GM23338 (cell line): ENCODE data around the gene ZBTB20. TPM values are rescaled to one million over a fixed set of nuclear protein-coding genes. Genes with fewer than 3 reads are reported as not detected.

Experiments
- ATAC-seq: fragments of 200-7000 bp; cut with Tn5 transposase; 3 replicates; pipeline ENCODE4 v1.9.1; 2020
- DNase-seq: peaks from one replicate; pipeline ENCODE4 v3.0.0-alpha.2; 2015; ENCODE audit warnings: low spot score
- H2AFZ ChIP-seq: fragments of 200-600 bp; sonication (generic); 2 replicates; pipeline ENCODE4 v1.8.0; 2016; ENCODE audit warnings: antibody characterized with exemption, mild to moderate bottlenecking, moderate library complexity
- H3F3A ChIP-seq: fragments of 200-600 bp; sonication (generic); replicated peaks from 2 replicates; pipeline ENCODE4 v1.8.0; 2017; ENCODE audit warnings: antibody characterized with exemption, mixed run types, low read depth
- H3K27ac ChIP-seq: fragments of 200-600 bp; sonication (generic); 2 replicates; pipeline ENCODE4 v1.6.1; 2016; ENCODE audit warnings: low read depth
- H3K27me3 ChIP-seq: fragments of 200-600 bp; sonication (generic); 2 replicates; pipeline ENCODE4 v1.8.0; 2016; ENCODE audit warnings: mild to moderate bottlenecking, mixed run types, moderate library complexity; ENCODE audit not compliant: insufficient read depth
- H3K36me3 ChIP-seq: fragments of 200-600 bp; sonication (generic); 2 replicates; pipeline ENCODE4 v1.8.0; 2016; ENCODE audit warnings: mild to moderate bottlenecking; ENCODE audit not compliant: insufficient read depth
- H3K4me1 ChIP-seq: fragments of 200-600 bp; sonication (generic); 2 replicates; pipeline ENCODE4 v1.8.0; 2016; ENCODE audit warnings: mild to moderate bottlenecking, moderate library complexity; ENCODE audit not compliant: insufficient read depth
- H3K4me2 ChIP-seq: fragments of 200-600 bp; sonication (generic); 2 replicates; pipeline ENCODE4 v1.7.1; 2017; ENCODE audit warnings: mixed run types
- H3K4me3 ChIP-seq: fragments of 200-600 bp; sonication (generic); 2 replicates; pipeline ENCODE4 v1.6.1; 2016; ENCODE audit warnings: mixed run types
- H3K79me2 ChIP-seq: fragments of 200-600 bp; sonication (generic); replicated peaks from 2 replicates; pipeline ENCODE4 v1.8.0; 2017; ENCODE audit warnings: mild to moderate bottlenecking; ENCODE audit not compliant: insufficient read depth
- H3K9me2 ChIP-seq: fragments of 200-600 bp; sonication (generic); 2 replicates; pipeline ENCODE4 v1.8.0; 2017; ENCODE audit not compliant: insufficient read depth
- H4K20me1 ChIP-seq: fragments of 200-600 bp; sonication (generic); replicated peaks from 2 replicates; pipeline ENCODE4 v1.8.0; 2017; ENCODE audit warnings: mild to moderate bottlenecking; ENCODE audit not compliant: insufficient read depth
- H3K27ac Mint-ChIP-seq: 2 replicates; pipeline ENCODE4 v1.8.0; 2020; ENCODE audit warnings: inconsistent platforms, mild to moderate bottlenecking, moderate library complexity, mixed read lengths
- H3K27me3 Mint-ChIP-seq: 3 replicates; pipeline ENCODE4 v1.8.0; 2022; ENCODE audit warnings: low read depth, mild to moderate bottlenecking, moderate library complexity, mixed read lengths, inconsistent platforms; ENCODE audit not compliant: insufficient read depth, poor library complexity
- H3K36me3 Mint-ChIP-seq: 3 replicates; pipeline ENCODE4 v1.8.0; 2021; ENCODE audit warnings: low read depth, mild to moderate bottlenecking, inconsistent platforms, moderate library complexity, mixed read lengths
- H3K4me1 Mint-ChIP-seq: 3 replicates; pipeline ENCODE4 v1.8.0; 2020; ENCODE audit warnings: mild to moderate bottlenecking, inconsistent platforms, mixed read lengths
- H3K4me3 Mint-ChIP-seq: 3 replicates; pipeline ENCODE4 v1.8.0; 2021; ENCODE audit warnings: moderate library complexity, mild to moderate bottlenecking, inconsistent platforms, mixed read lengths
- H3K9me3 Mint-ChIP-seq: 3 replicates; pipeline ENCODE4 v1.8.0; 2020; ENCODE audit warnings: moderate library complexity, mild to moderate bottlenecking, inconsistent platforms, mixed read lengths
- CREB1 ChIP-seq: fragments of 250-450 bp; sonication (Bioruptor Pico); IDR thresholded peaks from 2 replicates; pipeline ENCODE4 v1.5.0; 2020; ENCODE audit warnings: low read depth, mild to moderate bottlenecking, moderate library complexity
- ETS1 ChIP-seq: IDR thresholded peaks from 2 replicates; pipeline ENCODE4 v1.6.1; 2016; ENCODE audit warnings: antibody characterized with exemption
- EZH2 ChIP-seq: fragments of 200-600 bp; sonication (generic); IDR thresholded peaks from one replicate; pipeline ENCODE4 v1.8.0; 2017; ENCODE audit warnings: antibody characterized with exemption, mild to moderate bottlenecking, low read depth; ENCODE audit not compliant: unreplicated experiment
- EZH2phosphoT487 ChIP-seq: fragments of 200-600 bp; sonication (generic); IDR thresholded peaks from one replicate; pipeline ENCODE4 v1.8.1; 2018; ENCODE audit warnings: antibody characterized with exemption; ENCODE audit not compliant: unreplicated experiment
- JUNB ChIP-seq: IDR thresholded peaks from one replicate; pipeline ENCODE4 v1.6.1; 2016; ENCODE audit warnings: antibody characterized with exemption; ENCODE audit not compliant: unreplicated experiment
- POLR2AphosphoS5 ChIP-seq: IDR thresholded peaks from 2 replicates; pipeline ENCODE4 v1.6.1; 2016; ENCODE audit warnings: antibody characterized with exemption, low read depth
- STAT1 ChIP-seq: IDR thresholded peaks from one replicate; pipeline ENCODE4 v1.6.1; 2016; ENCODE audit warnings: antibody characterized with exemption; ENCODE audit not compliant: unreplicated experiment
- ZNF114 ChIP-seq: fragments of 250-450 bp; sonication (Bioruptor Pico); IDR thresholded peaks from 2 replicates; pipeline ENCODE4 v1.5.0; 2020; ENCODE audit warnings: mild to moderate bottlenecking, moderate library complexity
- ZNF331 ChIP-seq: fragments of 250-450 bp; sonication (Bioruptor Pico); IDR thresholded peaks from 2 replicates; pipeline ENCODE4 v1.5.0; 2020; ENCODE audit warnings: low read depth, mild to moderate bottlenecking, moderate library complexity
- ZNF462 ChIP-seq: fragments of 250-450 bp; sonication (Bioruptor Pico); IDR thresholded peaks from 2 replicates; pipeline ENCODE4 v1.5.0; 2020; ENCODE audit warnings: mild to moderate bottlenecking, moderate library complexity
- polyA plus RNA-seq: library from polyadenylated mRNA; unstranded; fragments of >200 nt; fragmentation: Nextera tagmentation; extraction: Ambion mirVana; gene quantifications from 2 replicates; pipeline ENCODE4 v1.2.1, GENCODE V29; 2016
- total RNA-seq: library from RNA; depleted of rRNA; stranded (reverse); fragments of >200 nt; shearing (Covaris generic); gene quantifications from 2 replicates; pipeline ENCODE4 v1.2.3, GENCODE V29; 2014
- TF ChIP-seq, protein P1 (sequence below), 2 experiments: fragments of 200-600 bp in 1 of 2; sonication (generic) in 1 of 2; conservative IDR thresholded peaks; 2 replicates each; pipeline versions ENCODE4 v1.5.1 to v1.6.1; 2016 to 2017; ENCODE audit warnings: antibody characterized with exemption in 2 of 2, low read depth in 2 of 2, mild to moderate bottlenecking in 2 of 2, moderate library complexity in 1 of 2

Gene ZBTB20
- total and polyA plus RNA-seq, 2 experiments from 2014 or later, result 2.0 to 3.3 TPM

- ATAC-seq, result no peak
- no peaks in the 10 kb centered on the region for H3K36me3 ChIP-seq
- no peaks in the 10 kb centered on the region for H3K9me3 Mint-ChIP-seq
- TF ChIP-seq CREB1 (CRISPR knock-in tag), result no peak
- TF ChIP-seq ZNF114 (CRISPR knock-in tag), result no peak
- no peaks in the 10 kb centered on the region for H3F3A ChIP-seq
- no peaks in the 10 kb centered on the region for H3K36me3 Mint-ChIP-seq
- H3K4me3 Mint-ChIP-seq, result no peak overlapping the region
- no peak overlapping the region for H3K4me3 ChIP-seq
- no peak overlapping the region for H3K27ac ChIP-seq
- H3K79me2 ChIP-seq, result no peaks in the 10 kb centered on the region
- no peaks in the 10 kb centered on the region; the same call in 1 of the 2 replicates for H3K9me2 ChIP-seq
- no peak overlapping the region for H2AFZ ChIP-seq
- H4K20me1 ChIP-seq, result no peaks in the 10 kb centered on the region
- no peaks in the 10 kb centered on the region for H3K27me3 ChIP-seq
- H3K4me1 Mint-ChIP-seq, result peaks cover 3% of the 10 kb centered on the region; the same call in 2 of the 3 replicates
- no peaks in the 10 kb centered on the region for H3K4me1 ChIP-seq
- DNase-seq, result no peak
- no peaks in the 10 kb centered on the region for H3K27me3 Mint-ChIP-seq
- no peak overlapping the region for H3K4me2 ChIP-seq
- no peak overlapping the region for H3K27ac Mint-ChIP-seq
Measured at GRCh38 chr3:114480442-114480841, 666.6 kb downstream of the ZBTB20 start.

GRCh38 chr3:114478801-114479200, 668.3 kb downstream of the ZBTB20 start:
- no peak for DNase-seq
- no peaks in the 10 kb centered on the region for H3K36me3 Mint-ChIP-seq
- no peak overlapping the region for H3K4me3 Mint-ChIP-seq
- no peaks in the 10 kb centered on the region for H3K36me3 ChIP-seq
- H3K4me2 ChIP-seq, result no peak overlapping the region
- H3K9me3 Mint-ChIP-seq, result no peaks in the 10 kb centered on the region
- H3K4me1 ChIP-seq, result no peaks in the 10 kb centered on the region
- no peak for ATAC-seq
- peaks cover 3% of the 10 kb centered on the region; the same call in 2 of the 3 replicates for H3K4me1 Mint-ChIP-seq
- no peaks in the 10 kb centered on the region for H4K20me1 ChIP-seq
- no peak overlapping the region for H3K4me3 ChIP-seq
- 0 out of 2 replicates have a peak overlapping the region, but pooled peaks have one; percentile 40 for H2AFZ ChIP-seq
- H3K27ac ChIP-seq, result no peak overlapping the region
- H3K79me2 ChIP-seq, result no peaks in the 10 kb centered on the region
- H3K9me2 ChIP-seq, result no peaks in the 10 kb centered on the region; the same call in 1 of the 2 replicates
- no peaks in the 10 kb centered on the region for H3K27me3 Mint-ChIP-seq
- no peaks in the 10 kb centered on the region for H3F3A ChIP-seq
- H3K27ac Mint-ChIP-seq, result peak overlapping the region; percentile 31
- no peaks in the 10 kb centered on the region for H3K27me3 ChIP-seq
- TF ChIP-seq JUNB (no peak), ZNF331 (CRISPR knock-in tag) (no peak), STAT1 (no peak), EZH2 (no peak), ZNF462 (CRISPR knock-in tag) (no peak), ZNF114 (CRISPR knock-in tag) (no peak), EZH2phosphoT487 (no peak), CREB1 (CRISPR knock-in tag) (no peak), POLR2AphosphoS5 (no peak), ETS1 (no peak)
- TF ChIP-seq, protein P1, sequence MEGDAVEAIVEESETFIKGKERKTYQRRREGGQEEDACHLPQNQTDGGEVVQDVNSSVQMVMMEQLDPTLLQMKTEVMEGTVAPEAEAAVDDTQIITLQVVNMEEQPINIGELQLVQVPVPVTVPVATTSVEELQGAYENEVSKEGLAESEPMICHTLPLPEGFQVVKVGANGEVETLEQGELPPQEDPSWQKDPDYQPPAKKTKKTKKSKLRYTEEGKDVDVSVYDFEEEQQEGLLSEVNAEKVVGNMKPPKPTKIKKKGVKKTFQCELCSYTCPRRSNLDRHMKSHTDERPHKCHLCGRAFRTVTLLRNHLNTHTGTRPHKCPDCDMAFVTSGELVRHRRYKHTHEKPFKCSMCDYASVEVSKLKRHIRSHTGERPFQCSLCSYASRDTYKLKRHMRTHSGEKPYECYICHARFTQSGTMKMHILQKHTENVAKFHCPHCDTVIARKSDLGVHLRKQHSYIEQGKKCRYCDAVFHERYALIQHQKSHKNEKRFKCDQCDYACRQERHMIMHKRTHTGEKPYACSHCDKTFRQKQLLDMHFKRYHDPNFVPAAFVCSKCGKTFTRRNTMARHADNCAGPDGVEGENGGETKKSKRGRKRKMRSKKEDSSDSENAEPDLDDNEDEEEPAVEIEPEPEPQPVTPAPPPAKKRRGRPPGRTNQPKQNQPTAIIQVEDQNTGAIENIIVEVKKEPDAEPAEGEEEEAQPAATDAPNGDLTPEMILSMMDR (conservative IDR thresholded peaks at IDR 0.05; ENCODE audit: low read depth in 2 of 2), result no peak
